NCI-H446 treated with DMSO at 0.1 percent for 48 hours (cell line): ENCODE measurements around the gene RPL10.

Experiments used
- DNase-seq: peaks from one replicate; lab custom pipeline; 2025; lab: John Stamatoyannopoulos, UW

The RPL10 gene

DNA sequence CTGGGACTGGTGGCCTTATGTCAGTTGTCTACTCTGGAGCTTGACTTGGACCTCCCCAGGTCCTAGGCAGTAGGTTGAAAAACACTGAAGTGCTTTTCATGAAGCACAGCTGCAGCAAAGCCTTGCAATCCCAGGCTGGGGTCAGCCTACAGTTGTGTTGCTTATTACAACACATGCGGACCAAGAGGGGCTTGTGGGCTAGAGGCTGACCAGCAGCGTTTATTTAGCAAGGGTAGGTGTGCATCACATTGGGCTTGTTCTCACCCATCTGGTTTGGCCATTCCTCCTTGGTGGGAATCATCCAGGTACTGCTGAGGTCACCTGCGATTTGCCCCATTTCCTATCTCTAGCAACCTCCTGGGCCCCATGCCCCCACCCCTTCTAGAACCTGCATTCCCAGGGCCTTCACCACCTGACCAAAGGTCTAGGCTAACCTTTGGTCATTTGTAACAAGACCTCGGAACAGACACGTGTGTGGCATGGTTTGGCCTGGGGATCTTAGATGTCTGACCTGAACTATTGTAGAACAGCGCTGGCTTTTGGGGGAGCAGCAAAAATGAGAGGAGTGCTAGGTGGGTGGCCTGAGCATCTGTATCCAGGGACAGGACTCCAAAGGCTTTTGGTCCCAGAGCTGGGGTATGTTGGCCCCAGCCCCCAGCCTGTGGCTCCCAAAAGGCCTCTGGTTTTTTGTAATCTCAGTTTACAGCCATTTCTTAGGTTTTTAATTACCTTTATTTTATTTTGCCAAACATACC, 3.0 kb downstream of the RPL10 start:
- DNase-seq: no peak

DNA sequence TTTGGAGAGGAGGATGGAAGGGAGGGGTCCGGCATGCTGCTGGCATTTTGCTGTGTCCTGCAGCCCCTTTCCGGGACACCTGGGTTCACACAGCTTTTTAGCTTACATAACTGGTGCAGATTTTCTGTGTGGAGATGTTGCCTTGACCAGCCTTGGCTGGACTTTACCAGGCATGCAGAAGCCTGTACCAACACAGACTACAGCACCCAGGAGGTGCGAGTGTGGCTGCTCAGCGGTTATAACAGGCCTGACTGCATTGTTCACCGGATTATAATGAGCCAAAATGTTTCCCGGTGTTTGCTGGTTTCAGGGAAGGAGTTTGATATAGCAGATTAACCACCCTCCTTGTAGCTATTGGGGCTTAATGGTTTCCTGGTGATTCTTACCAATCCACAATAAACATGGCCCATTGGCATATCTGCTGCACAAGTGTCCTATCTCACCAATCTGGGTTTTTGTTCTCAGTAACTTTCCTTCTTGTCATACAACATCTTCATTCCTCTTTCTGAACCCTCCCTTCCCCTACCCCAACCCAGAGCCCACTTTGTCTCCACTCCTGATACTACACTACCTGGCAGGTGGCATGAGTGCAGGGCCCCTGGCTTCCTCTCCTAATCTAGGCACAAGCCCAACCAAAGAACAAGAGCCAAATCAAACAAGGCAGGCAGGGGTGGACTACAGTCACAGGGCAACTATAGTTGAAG, 3.9 kb downstream of the RPL10 start:
- DNase-seq: no peak

DNA sequence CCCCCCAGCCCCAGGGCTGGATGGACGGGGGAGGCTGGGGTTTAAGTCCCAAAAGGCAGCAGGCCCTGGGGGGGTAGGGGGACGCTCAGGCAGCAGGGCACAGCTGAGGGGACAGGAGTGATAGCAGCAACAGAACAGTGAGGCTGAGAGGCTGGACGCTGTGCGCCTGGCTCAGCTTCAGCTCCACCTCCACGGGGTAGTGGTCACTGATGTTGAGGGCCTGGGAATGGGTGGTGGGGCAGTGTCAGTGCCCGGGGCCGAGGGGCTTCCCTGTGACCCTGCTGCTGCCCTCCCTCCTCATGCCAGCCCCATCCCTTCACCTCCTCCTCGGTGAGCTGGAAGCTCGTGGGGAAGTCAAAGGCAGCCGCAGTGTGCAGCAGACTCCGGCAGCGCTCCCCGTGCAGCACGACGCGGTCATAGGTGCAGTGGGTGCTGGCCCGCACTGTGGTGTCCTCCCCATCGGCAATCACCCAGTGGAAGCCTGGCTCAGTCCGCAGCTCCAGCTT, 4.5 kb downstream of the RPL10 start:
- no peak for DNase-seq

DNA sequence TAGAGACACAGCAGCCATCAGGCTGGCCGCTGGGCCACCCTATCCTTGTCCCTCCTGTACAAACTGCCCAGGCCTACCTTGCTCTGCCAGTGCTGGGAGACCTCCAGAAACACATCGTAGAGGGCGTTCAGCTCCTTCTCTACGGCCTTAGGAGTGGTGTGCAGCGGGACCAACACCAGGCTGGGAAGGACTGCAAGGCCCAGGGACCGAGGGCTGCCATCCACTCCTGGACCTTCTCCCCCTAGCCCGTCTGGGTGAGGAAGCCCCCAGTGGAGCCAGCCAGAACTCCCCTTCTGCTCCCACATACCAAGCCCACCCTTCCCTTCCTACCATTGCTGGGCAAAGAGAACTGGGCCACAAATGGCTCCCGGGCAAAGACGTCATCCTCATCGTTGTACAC, 5.0 kb downstream of the RPL10 start:
- DNase-seq: no peak

DNA sequence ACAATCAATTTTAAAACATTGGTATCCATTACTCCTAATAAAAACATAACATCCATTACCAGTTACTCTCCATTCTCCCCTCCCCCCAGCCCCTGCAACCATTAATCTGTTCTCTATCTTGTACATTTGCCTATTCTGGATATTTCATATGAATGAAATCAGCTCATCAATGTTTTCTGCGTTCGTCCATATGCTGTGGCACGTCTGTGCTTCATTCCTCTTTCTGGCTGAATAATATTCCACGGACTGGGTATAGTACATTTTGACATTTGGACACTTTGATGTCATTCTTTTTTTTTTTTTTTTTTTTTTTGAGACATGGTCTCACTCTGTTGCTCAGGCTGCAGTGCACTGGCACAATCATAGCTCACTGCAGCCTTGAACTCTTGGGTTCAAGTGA, 5.7 kb downstream of the RPL10 start:
- no peak for DNase-seq

DNA sequence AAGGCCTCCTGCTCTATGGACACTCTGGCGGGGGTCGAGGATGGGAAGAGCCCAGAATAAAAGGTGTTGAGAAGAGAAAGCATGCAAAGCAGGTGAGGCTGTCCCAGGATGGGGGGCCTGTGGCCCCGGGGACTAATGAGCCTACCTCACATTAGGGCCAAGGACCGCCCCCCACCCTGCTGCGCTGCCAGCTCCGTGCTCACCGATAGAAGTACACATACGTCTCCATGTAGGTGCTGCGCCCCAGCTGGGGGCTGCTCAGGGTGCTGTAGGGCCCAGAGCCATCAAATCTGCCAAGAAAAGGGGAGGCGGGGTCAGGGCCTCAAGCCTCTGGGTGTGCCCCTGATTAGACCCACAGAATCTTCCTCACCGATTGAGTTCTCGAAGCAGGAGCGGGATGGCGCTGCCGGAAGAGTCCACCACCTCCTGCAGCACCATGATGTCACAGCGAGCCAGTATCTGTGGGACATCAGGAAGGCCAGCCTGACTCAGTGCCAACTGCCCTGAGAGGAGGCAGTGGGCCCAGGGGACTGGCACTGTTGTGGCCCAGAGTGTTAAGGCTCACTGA, 6.5 kb downstream of the RPL10 start:
- no peak for DNase-seq

DNA sequence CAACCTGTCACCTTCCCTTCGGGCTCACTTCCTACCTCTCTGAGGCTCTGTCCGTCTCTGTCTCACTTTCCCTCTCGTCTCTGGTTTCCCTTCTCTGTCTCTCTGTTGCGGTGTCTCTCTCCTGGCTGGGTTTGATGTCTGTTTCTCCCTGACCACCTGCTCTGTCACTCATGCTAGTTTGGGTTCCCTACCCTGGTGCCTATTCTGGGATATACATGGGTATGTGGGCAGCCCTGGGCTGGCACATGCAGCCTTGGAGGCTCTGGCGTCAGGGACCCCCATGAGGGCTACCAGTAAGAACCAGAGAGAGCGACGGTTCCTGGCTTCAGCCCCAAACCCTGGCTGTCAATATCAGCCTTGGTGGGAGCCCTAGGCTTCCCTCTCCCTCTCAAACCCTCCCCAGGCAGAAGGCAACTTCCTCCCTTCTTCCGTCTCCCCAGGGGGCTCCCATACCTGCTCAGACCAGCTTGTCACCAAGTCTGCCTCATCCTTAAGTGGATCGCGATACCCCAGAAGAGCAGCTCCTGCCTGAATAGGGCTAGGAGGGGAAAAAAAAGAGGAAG, 10.6 kb downstream of the RPL10 start:
- DNase-seq: no peak

DNA sequence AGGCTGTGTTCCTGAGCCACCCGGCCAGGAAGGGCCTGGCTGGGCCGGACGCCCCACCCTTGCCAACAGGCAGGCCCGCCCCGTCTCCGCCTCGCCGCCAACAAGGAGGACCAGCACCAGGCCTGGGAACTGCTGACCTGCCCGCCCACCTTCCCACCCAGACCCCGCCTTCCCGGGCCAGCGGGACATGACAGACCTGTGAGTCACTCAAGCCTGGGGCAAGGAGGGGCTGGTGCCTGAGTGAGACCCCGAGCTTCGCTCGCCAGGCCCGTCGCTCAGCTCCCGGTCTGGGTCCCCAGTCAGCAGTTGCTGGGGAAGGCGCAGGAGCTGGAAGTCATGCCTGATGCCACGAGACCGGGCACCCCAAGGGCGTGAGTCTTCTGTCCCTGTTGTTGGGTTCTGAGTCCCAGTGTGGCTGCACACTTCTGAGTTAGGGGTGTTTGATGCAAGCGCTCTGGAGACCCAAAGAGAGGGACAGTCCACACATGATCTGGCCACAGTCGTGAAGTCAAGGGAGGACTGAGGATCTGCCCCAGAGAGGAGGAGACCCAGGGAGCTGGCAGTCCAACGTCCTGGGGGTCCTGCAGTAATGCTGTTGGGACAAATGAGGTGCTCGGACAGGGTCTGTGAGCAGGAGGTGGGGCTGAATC, 11.2 kb downstream of the RPL10 start, which contains the start of gene DNASE1L1:
Gene DNASE1L1, minus strand, starts transcription at position 33 of the 650 bp plus-strand sequence. CDS start 3,686 bp downstream, outside the sequence.
- no peak for DNase-seq

DNA sequence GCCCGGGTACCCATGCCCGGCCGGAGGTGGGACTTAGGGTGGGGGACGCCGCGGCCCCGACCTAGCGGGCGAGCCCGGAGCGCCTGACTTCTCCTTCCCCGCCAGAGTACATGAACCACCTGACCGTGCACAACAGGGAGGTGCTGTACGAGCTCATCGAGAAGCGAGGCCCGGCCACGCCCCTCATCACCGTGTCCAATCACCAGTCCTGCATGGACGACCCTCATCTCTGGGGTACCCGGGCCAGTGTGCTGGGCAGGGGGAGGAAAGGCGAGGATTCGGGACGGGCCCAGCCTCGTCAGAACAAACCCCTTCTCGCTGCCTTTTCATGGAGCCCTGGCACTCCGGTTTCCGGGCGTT, 13.8 kb downstream of the RPL10 start:
- DNase-seq: peak; percentile 52

DNA sequence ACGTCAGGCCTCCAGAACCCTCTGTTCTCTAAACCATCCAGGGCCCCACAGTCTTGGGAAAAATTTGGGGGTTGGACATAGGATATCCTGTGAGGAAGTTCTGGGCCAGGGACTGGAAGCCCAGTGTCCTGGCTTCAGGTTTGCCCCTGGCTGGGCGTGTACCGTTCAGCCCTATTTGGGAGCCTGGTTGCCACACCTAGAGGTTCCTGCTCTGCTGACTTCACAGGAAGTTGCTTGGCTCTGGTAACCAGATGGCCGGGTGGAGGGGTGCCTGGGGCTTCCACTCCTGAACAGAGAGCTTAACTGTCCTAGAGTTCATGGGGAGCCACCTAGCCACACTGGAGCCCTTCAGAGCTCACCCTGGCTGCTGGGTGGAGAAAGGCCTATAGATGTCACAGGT, 14.3 kb downstream of the RPL10 start:
- DNase-seq: no peak

DNA sequence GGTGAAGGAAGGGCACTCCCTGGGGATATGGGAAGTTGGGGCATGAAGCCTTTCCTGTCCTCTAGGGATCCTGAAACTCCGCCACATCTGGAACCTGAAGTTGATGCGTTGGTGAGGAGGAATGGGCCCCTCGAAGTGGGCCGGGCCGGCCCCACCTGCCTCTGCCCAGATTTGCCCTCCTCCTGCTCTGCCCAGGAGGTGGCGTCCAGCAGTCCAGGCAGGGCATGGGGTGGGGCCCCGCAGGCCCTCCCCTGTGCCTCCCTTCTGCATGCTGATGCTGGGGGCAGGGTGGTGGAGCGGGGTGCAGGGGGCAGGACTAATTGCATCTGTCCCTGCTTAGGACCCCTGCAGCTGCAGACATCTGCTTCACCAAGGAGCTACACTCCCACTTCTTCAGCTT, 15.0 kb downstream of the RPL10 start:
- DNase-seq: no peak

DNA sequence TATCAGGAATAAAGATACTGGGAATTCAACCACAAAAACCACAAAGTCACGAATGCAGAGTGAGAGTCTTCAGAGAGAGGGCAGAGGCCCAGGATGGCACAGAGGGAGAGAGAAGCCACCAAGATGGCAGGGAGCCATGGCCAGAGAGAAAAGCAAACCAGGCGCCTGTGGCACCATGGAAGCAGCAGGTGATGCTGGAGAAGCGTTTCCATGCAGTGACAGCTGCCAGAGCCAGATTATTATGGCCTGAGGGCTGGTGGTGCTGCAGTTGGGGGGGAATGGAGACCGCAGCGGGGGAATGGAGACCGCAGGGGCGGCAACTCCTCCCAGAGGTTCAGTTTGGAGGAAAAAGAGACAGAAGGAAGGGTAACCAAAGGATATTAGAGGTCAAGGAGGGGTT, 19.0 kb downstream of the RPL10 start:
- no peak for DNase-seq

DNA sequence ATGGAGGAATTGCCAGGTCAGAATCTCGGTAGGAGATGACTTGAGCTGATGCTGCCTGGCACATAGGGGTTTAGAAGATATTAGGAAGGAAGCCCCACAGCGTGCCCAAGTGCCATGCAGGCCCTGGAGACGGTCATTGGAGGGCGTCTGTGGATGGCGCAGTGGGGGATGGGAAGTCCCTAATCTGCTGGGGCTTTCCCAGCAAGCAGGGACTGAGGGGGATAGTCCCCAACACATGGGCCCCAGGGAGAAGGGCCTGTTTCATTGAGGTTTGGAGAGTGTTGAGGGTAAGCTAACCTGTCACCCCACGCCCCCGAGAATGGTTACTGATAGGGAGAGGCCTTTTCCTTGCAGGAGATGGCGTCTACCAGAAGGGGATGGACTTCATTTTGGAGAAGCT, 21.0 kb downstream of the RPL10 start:
- DNase-seq: no peak

DNA sequence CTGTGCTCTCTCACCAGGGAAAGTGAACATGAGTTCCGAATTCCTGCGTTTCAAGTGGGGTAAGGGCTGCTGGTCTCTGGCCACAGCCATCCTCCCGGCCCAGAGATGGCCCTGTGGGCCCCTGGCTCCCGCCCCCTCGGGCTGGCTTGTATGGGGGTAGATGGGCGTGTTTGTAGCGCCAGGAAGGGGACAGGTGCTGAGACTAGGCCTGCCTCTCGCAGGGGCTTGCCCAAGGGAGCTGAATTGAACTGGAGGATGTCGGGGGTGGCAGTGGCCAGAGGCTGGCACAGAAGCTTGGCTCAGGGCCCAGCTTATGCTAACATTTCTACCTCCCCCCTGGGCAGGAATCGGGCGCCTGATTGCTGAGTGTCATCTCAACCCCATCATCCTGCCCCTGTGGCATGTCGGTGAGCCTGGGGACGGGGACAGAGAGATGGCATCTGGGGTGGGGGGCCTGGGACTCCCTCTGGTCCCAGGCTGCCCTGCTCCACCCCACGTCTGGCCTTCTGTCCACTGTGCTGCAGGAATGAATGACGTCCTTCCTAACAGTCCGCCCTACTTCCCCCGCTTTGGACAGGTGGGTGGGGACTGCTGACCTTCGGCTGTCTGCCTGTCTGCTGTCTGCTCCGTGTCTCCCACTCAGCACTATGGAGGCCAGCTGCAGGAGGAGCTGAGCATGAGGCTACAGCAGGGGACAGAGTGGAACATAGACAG, 21.7 kb downstream of the RPL10 start:
- no peak for DNase-seq

DNA sequence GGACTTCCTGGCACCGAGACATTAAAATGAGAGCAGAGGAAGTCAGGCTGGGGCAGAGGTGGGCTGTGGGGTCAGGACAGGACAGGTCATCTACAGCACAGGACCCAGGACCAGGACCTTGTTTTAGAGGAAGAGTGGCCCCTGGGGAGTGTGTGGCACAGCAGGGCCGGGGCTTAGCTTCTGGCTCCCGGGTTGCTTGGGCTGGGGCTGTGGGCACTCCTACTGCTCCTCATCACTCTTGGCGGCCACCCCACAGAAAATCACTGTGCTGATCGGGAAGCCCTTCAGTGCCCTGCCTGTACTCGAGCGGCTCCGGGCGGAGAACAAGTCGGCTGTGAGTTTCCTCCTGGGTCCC, 22.2 kb downstream of the RPL10 start:
- no peak for DNase-seq

DNA sequence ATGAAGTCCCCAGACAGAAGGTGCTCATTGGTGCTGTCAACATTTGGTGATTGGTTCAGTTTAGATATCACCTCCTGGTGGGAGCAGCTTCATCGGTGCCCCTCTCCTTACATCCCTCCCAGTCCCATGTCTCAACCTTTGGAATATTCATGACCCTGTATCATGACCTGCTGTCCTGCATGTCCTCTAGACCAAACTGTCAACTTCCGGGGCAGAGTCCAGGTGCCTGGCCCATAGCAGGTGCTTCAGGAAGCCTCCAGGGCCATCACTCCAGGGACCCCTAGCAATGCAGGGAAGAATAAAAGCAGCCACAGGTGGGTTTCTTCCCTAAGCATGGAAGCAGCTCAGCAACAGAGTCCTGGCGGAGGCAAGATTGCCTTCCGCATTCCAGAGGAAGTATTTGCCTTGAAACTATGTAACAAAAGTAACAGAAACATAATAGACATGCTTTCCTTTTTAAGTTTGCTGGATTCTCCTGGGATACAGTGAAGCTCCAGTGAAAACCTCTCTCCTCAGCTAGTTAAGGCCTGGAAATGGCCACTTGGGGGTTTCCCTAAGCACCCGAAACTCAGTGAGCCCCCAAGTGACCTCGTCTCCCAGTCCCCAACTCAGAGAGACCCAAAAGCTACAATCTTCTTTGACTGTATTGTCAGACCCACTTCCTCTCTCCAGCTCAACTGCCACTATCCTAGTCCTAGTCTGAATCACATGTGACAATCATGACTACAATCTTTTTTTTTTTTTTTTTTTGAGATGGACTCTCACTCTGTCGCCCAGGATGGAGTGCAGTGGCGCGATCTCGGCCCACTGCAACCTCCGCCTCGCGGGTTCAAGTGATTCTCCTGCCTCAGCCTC, 29.0 kb downstream of the RPL10 start:
- DNase-seq: no peak

DNA sequence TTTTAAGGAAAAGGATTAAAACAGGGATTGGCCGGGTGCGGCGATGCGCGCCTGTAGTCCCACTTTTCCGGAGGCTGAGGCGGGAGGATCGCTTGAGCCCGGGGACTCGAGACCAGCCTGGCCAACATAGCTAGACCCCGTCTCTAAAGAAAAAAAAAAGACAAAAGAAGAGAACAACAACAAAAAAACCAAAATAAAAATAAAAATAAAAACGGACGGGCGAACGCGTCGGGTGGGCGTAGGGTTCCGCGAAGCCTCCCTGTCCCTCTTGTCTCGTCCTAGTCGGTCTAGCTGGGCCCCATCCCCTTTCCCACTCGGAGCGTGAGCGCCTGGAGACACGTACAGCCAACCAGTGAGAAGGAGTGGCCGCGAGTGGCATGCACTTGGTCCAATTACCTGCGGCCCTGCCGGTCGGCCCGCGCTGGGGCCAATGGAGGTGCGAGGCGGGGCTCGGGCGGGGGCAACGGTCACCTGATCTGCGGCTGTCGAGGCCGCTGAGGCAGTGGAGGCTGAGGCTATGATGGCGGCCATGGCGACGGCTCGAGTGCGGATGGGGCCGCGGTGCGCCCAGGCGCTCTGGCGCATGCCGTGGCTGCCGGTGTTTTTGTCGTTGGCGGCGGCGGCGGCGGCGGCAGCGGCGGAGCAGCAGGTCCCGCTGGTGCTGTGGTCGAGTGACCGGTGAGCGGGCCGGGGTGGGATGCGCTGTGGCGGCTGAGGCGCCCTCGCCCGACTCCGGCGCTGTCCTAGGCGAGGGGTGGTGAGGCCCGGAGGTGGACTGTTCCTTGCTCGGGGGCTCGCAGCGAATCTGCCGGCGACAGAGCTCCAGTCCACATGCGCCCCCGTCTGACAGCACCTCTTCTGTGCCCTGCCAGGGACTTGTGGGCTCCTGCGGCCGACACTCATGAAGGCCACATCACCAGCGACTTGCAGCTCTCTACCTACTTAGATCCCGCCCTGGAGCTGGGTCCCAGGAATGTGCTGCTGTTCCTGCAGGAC, 30.3 kb downstream of the RPL10 start, which contains the start of gene ATP6AP1:
Gene ATP6AP1, plus strand, starts transcription at position 502 of the 996 bp plus-strand sequence. Its CDS starts 16 bp downstream, at position 518.
- peak; percentile 88 for DNase-seq

DNA sequence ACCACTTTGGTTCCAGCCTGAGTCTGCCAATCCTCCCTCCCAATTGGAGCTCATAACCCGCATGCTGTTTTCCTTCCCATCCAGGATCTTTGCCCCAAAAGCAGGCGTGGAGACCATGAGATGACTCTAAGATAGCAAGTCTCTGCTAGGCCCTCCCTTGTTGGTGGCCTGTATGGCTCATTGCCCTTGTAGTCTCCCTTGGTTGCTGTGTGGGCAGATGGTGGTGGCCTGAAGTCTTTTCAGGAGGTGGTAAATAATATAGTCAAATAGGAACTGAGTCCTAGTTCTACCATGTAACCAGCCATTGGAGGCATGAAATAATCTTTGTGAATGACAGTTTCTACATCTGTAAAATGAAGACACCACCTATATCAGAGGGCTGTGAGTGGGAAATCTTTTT, 31.5 kb downstream of the RPL10 start:
- DNase-seq: no peak

DNA sequence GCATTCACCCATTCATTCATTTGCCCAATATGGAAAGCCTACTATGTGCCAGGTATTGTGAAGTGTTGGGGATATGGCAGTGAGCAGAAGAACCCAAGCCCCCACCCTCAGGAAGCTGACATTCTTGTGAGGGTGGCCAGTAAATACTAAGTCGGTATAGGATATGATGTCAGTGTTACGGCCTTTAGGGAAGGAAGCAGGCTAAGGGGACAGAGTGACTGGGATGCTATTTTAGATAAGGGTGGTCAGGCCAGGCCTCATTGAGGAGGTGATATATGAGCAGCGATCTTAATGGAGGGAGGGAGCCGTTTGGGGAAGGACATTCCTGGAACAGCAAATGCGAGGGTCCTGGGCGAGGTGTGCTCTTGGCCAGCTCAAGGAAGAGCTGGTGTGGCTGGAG, 32.3 kb downstream of the RPL10 start:
- no peak for DNase-seq
